Measurements from ENCODE around the gene GPRIN3. TPM values are rescaled to one million over a fixed set of nuclear protein-coding genes. Genes with fewer than 3 reads are reported as not detected.

GPRIN3 gene
- total and polyA plus RNA-seq, 2 donors (not counting 3 experiments of a cell fraction or from before 2014, with no cell fraction given): 0.17 to 2.2 TPM

DNA sequence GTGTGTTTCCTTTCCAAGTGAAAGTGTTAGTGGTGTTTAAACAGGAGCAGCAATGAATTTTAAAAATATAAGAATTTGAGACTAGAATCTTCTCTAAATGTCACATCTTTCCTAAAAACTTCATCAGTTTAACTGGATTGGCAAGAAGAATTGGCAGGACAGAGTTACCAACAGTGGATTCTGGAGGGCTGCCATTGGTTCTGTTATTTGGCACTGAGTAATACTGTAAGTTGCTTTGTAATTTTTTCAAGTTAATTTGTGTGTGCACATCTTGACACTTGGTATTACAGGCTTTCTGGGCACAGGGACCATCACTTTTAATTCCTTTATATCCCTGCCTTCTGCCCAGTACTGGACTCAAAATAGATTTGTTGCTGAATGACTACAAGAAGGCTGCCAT, 4.5 kb upstream of the GPRIN3 start:
- intact Hi-C loops (cut with micrococcal nuclease) (no loop called here), dilution Hi-C loops (cut with MboI; ENCODE audit: extremely low pct_ligation_motif_present, low sequenced_read_pairs) (no loop called here)
- H3K9me1 ChIP-seq (replicated peaks; ENCODE audit: control insufficient read depth, extremely low read depth, insufficient read depth, low read length): no peaks in the 10 kb centered on the region
- TF ChIP-seq GATA2 (IDR thresholded peaks at IDR 0.05; ENCODE audit: insufficient read depth, insufficient read length, low read depth, low read length) (no peak), FOS (IDR thresholded peaks at IDR 0.05; ENCODE audit: borderline replicate concordance, insufficient read depth, low read length) (no peak), JUN (IDR thresholded peaks at IDR 0.05; ENCODE audit: borderline replicate concordance, insufficient read depth, insufficient read length, low read depth) (no peak), EZH2 (IDR thresholded peaks at IDR 0.05; ENCODE audit: borderline replicate concordance, low read depth, low read length, severe bottlenecking) (no peak), POLR2A (IDR thresholded peaks at IDR 0.05; ENCODE audit: low read depth, low read length) (no peak), MYC (IDR thresholded peaks at IDR 0.05; ENCODE audit: low read depth, low read length) (no peak), POLR2AphosphoS5 (IDR thresholded peaks at IDR 0.05; ENCODE audit: insufficient read depth, low read depth, low read length) (no peak)
- TF ChIP-seq, protein P1, sequence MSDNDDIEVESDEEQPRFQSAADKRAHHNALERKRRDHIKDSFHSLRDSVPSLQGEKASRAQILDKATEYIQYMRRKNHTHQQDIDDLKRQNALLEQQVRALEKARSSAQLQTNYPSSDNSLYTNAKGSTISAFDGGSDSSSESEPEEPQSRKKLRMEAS (IDR thresholded peaks at IDR 0.05; ENCODE audit: insufficient read depth, insufficient read length): no peak
- TF ChIP-seq, protein P2, sequence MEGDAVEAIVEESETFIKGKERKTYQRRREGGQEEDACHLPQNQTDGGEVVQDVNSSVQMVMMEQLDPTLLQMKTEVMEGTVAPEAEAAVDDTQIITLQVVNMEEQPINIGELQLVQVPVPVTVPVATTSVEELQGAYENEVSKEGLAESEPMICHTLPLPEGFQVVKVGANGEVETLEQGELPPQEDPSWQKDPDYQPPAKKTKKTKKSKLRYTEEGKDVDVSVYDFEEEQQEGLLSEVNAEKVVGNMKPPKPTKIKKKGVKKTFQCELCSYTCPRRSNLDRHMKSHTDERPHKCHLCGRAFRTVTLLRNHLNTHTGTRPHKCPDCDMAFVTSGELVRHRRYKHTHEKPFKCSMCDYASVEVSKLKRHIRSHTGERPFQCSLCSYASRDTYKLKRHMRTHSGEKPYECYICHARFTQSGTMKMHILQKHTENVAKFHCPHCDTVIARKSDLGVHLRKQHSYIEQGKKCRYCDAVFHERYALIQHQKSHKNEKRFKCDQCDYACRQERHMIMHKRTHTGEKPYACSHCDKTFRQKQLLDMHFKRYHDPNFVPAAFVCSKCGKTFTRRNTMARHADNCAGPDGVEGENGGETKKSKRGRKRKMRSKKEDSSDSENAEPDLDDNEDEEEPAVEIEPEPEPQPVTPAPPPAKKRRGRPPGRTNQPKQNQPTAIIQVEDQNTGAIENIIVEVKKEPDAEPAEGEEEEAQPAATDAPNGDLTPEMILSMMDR (IDR thresholded peaks at IDR 0.05; ENCODE audit: extremely low read depth in 1 of 2, insufficient read depth in 1 of 2, low read depth in 1 of 2, low read length in 2 of 2): no peak
- no peaks in the 10 kb centered on the region for H3K79me2 ChIP-seq (ENCODE audit: control insufficient read depth, insufficient read depth, low read length)
- no peak overlapping the region for H3K9ac ChIP-seq (replicated peaks; ENCODE audit: extremely low read depth, insufficient read depth, low read length)
- no TSS peak for BruUV-seq (replicated peaks)
- CTCF ChIA-PET: no interaction called here
- no peak overlapping the region for H3K4me3 ChIP-seq (replicated peaks in 1 of 3; ENCODE audit: insufficient read depth in 1 of 3, low read depth in 1 of 3, low read length in 3 of 3)
- DNase-seq (ENCODE audit: low read depth, low spot score) (no peak), FAIRE-seq (no peak)
- POLR2A ChIA-PET: no interaction called here
- H3K27me3 ChIP-seq (ENCODE audit: control insufficient read depth in 2 of 2, insufficient read depth in 2 of 2, low read length in 2 of 2): no peaks in the 10 kb centered on the region
- H3K9me3 ChIP-seq (replicated peaks; ENCODE audit: control insufficient read depth, insufficient read depth, low read length): no peaks in the 10 kb centered on the region
- H3K4me2 ChIP-seq (ENCODE audit: insufficient read depth, low read length): no peak overlapping the region
- H2AFZ ChIP-seq (ENCODE audit: low read depth, low read length): no peak overlapping the region
- no peaks in the 10 kb centered on the region for H3K36me3 ChIP-seq (ENCODE audit: control insufficient read depth in 2 of 2, extremely low read depth in 1 of 2, insufficient read depth in 2 of 2, low read length in 2 of 2)
- H3K4me1 ChIP-seq (ENCODE audit: control insufficient read depth, extremely low read depth, insufficient read depth, low read length): peaks cover 16% of the 10 kb centered on the region
- no peak overlapping the region for H3K27ac ChIP-seq (ENCODE audit: insufficient read depth, low read depth, low read length)
- H4K20me1 ChIP-seq (replicated peaks; ENCODE audit: control insufficient read depth, extremely low read depth, insufficient read depth, low read length): no peaks in the 10 kb centered on the region
